ENCODE measurements around the gene NDE1. TPM values are rescaled to one million over a fixed set of nuclear protein-coding genes. Genes with fewer than 3 reads are reported as not detected.

NDE1 gene
- 10 to 100 TPM in 1 of 2 donors, 1 to 10 TPM in 1; 5.8 to 17.3 TPM for total RNA-seq
- 1 to 10 TPM; 2.5 to 3.0 TPM for polyA plus RNA-seq

DNA sequence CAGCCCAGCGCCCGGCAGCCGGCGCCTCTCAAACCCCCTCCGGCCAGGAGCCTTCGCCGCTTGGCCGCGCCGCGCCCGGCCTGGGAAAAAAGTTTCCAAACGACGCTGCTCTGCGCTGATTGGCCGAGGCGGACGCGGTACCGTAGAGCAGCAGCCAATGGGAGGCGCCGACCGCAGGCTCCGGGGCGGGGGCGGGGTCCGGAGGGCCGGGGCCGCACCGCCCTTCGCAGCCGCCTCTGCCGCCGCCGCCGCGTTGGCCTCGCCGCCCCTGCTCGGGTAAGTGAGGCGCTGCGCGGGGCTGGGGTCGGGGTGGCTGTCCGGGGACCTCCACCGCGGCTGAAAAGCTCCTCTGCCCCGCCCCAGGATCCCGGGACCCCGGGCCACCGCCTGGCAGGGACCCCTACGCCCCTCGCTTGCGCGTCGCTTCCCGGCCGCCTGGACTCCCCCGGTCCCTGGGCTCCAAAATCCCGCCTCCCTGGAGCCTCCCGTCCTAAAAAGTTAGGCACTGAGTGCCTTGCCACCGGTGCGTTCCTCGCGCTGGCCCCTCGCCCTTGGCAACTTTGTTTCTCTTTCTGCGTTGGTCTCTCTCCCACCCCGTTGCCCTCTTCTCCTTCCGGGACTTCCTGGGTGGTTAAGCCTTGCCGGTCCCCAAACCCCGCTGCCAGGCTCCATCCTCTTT lies at the start of gene NDE1:
Gene NDE1 (plus strand): TSS at position 227 of the 679 bp plus-strand sequence. CDS start 14,534 bp downstream, outside the sequence.
- Histone ChIP-seq H3K9me3 (ENCODE audit: control insufficient read depth in 4 of 4, low read length in 3 of 4) (no peaks in the 10 kb centered on the region), H3K4me1 (ENCODE audit: control insufficient read depth in 4 of 4, insufficient read depth in 4 of 4, low read length in 3 of 4) (peaks cover 0 to 17% (median 11%) of the 10 kb centered on the region in 4 donors), H3K9ac (ENCODE audit: low read depth in 1 of 2, low read length in 2 of 2) (peak within 1 kb of the TSS; percentile 81 to 86), H3K4me3 (ENCODE audit: low read depth in 1 of 3, low read length in 3 of 3) (peak within 1 kb of the TSS; percentile 87 to 97 (median 92)), H3K27ac (ENCODE audit: low read depth in 1 of 2, low read length in 2 of 2) (peak within 1 kb of the TSS; percentile 79 to 83), H3K36me3 (ENCODE audit: control insufficient read depth in 4 of 4, insufficient read depth in 3 of 4, low read depth in 1 of 4, low read length in 3 of 4) (peaks cover 0 to 1% (median 0%) of the 10 kb centered on the region in 4 donors), H3K27me3 (ENCODE audit: control insufficient read depth in 4 of 4, insufficient read depth in 4 of 4, low read length in 3 of 4) (no peaks in the 10 kb centered on the region)
- TF ChIP-seq RXRA (IDR thresholded peaks at IDR 0.05): no peak
- no peak for TF ChIP-seq GABPA (IDR thresholded peaks at IDR 0.05 in 1 of 2, conservative IDR thresholded peaks at IDR 0.05 in 1 of 2)
- no peak for TF ChIP-seq JUND (IDR thresholded peaks at IDR 0.05)
- TF ChIP-seq TAF1 (conservative IDR thresholded peaks at IDR 0.05): no peak
- TF ChIP-seq, protein P1, sequence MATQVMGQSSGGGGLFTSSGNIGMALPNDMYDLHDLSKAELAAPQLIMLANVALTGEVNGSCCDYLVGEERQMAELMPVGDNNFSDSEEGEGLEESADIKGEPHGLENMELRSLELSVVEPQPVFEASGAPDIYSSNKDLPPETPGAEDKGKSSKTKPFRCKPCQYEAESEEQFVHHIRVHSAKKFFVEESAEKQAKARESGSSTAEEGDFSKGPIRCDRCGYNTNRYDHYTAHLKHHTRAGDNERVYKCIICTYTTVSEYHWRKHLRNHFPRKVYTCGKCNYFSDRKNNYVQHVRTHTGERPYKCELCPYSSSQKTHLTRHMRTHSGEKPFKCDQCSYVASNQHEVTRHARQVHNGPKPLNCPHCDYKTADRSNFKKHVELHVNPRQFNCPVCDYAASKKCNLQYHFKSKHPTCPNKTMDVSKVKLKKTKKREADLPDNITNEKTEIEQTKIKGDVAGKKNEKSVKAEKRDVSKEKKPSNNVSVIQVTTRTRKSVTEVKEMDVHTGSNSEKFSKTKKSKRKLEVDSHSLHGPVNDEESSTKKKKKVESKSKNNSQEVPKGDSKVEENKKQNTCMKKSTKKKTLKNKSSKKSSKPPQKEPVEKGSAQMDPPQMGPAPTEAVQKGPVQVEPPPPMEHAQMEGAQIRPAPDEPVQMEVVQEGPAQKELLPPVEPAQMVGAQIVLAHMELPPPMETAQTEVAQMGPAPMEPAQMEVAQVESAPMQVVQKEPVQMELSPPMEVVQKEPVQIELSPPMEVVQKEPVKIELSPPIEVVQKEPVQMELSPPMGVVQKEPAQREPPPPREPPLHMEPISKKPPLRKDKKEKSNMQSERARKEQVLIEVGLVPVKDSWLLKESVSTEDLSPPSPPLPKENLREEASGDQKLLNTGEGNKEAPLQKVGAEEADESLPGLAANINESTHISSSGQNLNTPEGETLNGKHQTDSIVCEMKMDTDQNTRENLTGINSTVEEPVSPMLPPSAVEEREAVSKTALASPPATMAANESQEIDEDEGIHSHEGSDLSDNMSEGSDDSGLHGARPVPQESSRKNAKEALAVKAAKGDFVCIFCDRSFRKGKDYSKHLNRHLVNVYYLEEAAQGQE (IDR thresholded peaks at IDR 0.05): no peak
- TF ChIP-seq NR2F2 (IDR thresholded peaks at IDR 0.05): no peak
- TF ChIP-seq SP1 (IDR thresholded peaks at IDR 0.05): no peak
- TF ChIP-seq, protein P2, sequence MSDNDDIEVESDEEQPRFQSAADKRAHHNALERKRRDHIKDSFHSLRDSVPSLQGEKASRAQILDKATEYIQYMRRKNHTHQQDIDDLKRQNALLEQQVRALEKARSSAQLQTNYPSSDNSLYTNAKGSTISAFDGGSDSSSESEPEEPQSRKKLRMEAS (IDR thresholded peaks at IDR 0.05): no peak
- TF ChIP-seq YY1 (IDR thresholded peaks at IDR 0.05): no peak
- no peak for TF ChIP-seq FOXA2 (IDR thresholded peaks at IDR 0.05)
- TF ChIP-seq, protein P3, sequence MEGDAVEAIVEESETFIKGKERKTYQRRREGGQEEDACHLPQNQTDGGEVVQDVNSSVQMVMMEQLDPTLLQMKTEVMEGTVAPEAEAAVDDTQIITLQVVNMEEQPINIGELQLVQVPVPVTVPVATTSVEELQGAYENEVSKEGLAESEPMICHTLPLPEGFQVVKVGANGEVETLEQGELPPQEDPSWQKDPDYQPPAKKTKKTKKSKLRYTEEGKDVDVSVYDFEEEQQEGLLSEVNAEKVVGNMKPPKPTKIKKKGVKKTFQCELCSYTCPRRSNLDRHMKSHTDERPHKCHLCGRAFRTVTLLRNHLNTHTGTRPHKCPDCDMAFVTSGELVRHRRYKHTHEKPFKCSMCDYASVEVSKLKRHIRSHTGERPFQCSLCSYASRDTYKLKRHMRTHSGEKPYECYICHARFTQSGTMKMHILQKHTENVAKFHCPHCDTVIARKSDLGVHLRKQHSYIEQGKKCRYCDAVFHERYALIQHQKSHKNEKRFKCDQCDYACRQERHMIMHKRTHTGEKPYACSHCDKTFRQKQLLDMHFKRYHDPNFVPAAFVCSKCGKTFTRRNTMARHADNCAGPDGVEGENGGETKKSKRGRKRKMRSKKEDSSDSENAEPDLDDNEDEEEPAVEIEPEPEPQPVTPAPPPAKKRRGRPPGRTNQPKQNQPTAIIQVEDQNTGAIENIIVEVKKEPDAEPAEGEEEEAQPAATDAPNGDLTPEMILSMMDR (IDR thresholded peaks at IDR 0.05; ENCODE audit: low read depth, low read length, missing input control): no peak
- TF ChIP-seq HNF4A (conservative IDR thresholded peaks at IDR 0.05): no peak
- TF ChIP-seq EGR1 (IDR thresholded peaks at IDR 0.05; ENCODE audit: low read depth in 2 of 2): no peak
- TF ChIP-seq FOXA1 (IDR thresholded peaks at IDR 0.05): no peak
- TF ChIP-seq ZBTB33 (IDR thresholded peaks at IDR 0.05): no peak
- peak; percentile 91 for DNase-seq (ENCODE audit: low spot score)
- WGBS: under 1% methylated on average over 71 of the region's 71 CpGs

Data from liver (tissue), 9 donors.